Adipose tissue (tissue), 3 donors: ENCODE results near the gene STH. TPM values are rescaled to one million over a fixed set of nuclear protein-coding genes. Genes with fewer than 3 reads are reported as not detected.

Experiments used
- H3K27ac ChIP-seq: one replicate; pipeline ENCODE4 v1.5.1; 2013; ENCODE audit warnings: low read depth, low read length
- WGBS, 3 donors: extraction: QIAGEN DNeasy Blood & Tissue Kit; methylation state at CpG; one replicate each; pipeline ENCODE4 v1.1.7; 2013; 5-methylcytosine and 5-hydroxymethylcytosine counted together
- polyA plus RNA-seq, 3 donors: library from polyadenylated mRNA; stranded (reverse); fragments of 200-250 nt; gene quantifications; one replicate each; pipeline ENCODE4 v1.2.3, GENCODE V29; 2013
- donor health status: healthy with polysubstance abuse.
- donor health status: Bipolar disorder and iron deficiency.
- donor health status: healthy.

STH gene
- polyA plus RNA-seq, 3 donors = not detected

DNA sequence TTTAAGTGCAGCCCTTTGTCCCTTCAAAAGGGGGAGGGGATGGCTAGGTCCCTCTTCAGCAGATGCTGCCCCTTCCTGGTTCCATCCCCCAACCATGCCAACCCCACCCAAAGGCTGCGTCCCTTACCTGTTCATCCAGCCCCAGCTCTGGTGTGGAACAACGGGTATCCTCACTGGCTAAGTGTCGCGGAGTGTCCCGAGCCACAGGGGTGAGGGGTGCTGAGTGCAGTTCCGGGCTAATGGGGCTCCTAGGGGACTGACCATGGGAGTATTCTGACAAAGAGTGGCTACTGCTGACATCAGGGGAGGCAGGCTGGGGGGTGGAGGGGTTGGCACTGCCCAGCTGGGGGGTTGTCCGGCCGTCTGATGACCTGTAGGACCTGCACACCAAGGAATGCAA is 32.9 kb downstream of the STH start:
- H3K27ac ChIP-seq = no peak overlapping the region
- 80 to 91% (median 85%) methylated on average over 8 of the region's 8 CpGs for WGBS, 3 donors

DNA sequence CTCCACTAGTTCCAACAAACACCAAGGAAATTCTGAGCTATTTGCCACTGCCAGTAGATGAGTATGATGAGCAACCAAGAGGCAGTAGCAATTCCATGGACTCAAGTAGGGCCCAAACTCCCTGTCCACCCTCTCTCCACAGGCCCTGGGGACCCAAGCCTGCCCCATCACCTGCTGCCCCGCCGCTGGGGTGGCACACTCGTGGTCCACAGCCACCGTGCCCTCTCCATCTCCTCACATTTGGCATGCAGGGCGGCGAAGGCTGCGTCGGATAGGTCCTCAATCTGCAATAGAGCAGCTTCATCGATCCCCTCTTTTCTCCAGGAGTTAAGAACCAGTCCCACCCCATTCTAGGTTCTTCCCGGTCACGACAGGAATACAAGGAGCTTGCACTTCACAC is 33.9 kb downstream of the STH start:
- 92 to 96% (median 95%) methylated on average over 11 of the region's 11 CpGs for WGBS, 3 donors

GRCh38 chr17:46033392-46033791 is 34.3 kb downstream of the STH start:
- WGBS, 3 donors = 47 to 98% (median 93%) methylated on average over 3 of the region's 3 CpGs
- H3K27ac ChIP-seq = no peak overlapping the region

More for the DNA sequence above, 33.9 kb downstream of the STH start:
- H3K27ac ChIP-seq = no peak overlapping the region

DNA sequence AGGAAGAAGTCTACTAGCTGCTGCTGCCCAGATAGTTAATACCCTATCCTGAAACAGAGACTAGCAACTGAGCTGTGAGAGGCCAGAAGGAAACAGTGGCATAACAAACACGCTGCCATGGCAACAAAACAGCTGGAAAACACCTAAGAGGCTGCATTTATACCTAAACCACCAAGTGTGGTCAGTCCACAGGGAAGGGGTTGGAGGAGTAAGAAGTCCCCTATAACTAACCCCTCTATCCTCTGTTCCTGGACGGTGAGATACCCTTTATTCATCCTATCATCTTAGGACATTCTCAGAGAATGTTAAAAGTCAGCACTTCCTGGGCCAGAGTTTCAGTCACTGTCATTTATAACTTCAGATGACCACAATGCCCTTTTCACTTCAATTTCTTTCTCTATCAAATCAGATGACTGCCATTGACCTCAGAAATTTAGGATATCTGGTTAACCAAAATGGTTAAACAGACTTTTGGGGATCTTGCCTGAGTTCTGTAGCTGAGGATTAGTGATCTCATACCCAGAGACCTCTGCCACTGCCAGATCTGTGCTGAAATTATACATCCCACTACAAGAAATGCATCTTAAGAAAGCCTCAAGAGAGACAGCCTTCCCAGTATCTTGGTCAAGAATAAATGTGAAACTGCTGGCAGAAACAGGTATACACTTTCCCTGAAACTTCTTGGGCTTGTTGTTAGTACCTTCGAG is 36.2 kb downstream of the STH start:
- H3K27ac ChIP-seq = no peak overlapping the region
- 65 to 88% (median 87%) methylated on average over 3 of the region's 3 CpGs for WGBS, 3 donors

- 93 to 97% (median 95%) methylated on average over 6 of the region's 6 CpGs for WGBS, 3 donors
These were observed 37.4 kb downstream of the STH start for GRCh38 chr17:46036491-46036890.

GRCh38 chr17:46037722-46038255 is 38.7 kb downstream of the STH start:
- 63 to 85% (median 84%) methylated on average over 4 of the region's 4 CpGs for WGBS, 3 donors
- H3K27ac ChIP-seq = no peak overlapping the region

More at GRCh38 chr17:46036491-46036890, 37.4 kb downstream of the STH start:
- no peak overlapping the region for H3K27ac ChIP-seq

GRCh38 chr17:46038414-46038813 is 39.4 kb downstream of the STH start:
- no peak overlapping the region for H3K27ac ChIP-seq
- WGBS, 3 donors = 95 to 96% (median 96%) methylated on average over 6 of the region's 6 CpGs

DNA sequence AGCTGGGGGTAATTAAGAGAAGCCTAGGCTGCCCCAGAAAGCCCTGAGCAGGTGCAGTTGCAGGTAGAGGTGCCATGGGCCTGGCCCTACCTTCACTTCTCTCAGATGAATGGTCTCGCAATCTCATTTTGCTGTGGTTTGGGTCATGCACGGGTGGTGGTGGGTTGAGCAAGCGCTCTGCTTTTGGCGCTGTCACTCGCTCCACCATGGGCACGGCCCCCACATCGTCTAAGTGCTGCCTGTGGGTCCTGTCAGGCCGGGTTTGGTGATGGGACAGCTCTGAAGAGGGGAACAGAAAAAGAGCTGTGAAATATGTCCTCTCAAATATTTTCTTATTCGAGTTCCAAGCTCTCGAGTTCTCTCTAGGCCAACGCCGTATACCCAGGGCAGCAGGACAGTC is 39.9 kb downstream of the STH start:
- H3K27ac ChIP-seq = no peak overlapping the region
- WGBS, 3 donors = 86 to 96% (median 87%) methylated on average over 12 of the region's 12 CpGs

- no peak overlapping the region for H3K27ac ChIP-seq
- WGBS, 3 donors = 32 to 75% (median 72%) methylated on average over 5 of the region's 5 CpGs
These were observed 40.6 kb downstream of the STH start for GRCh38 chr17:46039592-46040186.

DNA sequence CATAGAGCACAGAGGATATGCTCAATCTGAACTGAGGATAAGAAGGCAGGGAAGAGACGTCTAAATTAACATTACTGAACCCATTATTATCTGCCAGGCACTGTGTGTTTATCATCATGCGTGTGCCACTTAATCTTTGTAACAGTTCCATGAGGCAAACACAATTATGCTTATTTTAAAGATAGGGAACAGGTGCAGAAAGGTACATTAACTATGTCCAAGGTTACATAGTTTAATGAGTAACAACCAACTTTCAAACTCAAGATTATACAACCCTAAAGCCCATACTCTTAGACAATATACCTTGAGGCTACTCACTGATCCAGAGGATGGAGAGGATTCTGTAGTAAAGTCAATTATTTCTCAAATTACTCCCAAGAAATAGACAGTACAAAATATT is 43.2 kb downstream of the STH start:
- WGBS, 3 donors = 29 to 93% (median 85%) methylated on average over 2 of the region's 2 CpGs
- H3K27ac ChIP-seq = no peak overlapping the region

DNA sequence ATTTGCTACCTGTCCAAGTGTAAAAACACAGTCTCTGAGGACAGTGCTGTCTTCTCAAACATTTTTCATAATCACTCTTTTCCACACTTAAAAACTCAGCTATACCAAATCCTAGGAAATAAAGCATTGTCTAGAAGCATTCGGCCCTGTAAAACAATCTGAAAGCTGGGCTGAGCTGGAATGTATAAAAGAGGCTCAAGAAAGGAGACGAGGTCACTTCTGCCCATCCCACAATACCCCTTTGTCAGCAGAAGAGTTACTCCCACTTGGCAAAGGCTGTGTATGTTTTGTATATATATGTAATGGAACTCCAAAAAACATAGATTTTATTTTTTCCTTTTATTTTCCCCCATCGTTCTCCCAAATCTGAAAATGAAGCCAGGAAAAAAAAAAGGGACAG is 43.9 kb downstream of the STH start:
- 30 to 71% (median 66%) methylated on average over 3 of the region's 3 CpGs for WGBS, 3 donors
- H3K27ac ChIP-seq = no peak overlapping the region

DNA sequence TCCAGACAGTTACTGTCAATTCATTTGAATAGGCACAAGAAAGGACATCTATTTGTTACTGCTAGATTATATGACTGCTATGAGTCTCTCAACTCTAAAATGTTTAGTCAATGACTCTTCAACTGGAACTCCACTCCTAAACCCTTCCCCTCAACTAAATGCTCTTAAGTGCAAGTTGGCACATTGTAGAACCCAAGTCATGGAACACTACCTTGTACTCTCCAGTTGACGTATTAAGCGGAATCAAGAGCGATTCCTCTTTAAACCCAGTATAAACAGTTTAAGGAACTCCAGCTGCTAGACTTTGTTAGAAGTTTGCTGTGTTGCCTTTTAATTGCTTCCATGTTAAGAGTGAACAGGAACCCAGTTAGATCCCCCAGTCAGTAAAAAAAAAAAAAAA is 44.6 kb downstream of the STH start:
- no peak overlapping the region for H3K27ac ChIP-seq
- WGBS, 3 donors = 82 to 93% (median 91%) methylated on average over 3 of the region's 3 CpGs

DNA sequence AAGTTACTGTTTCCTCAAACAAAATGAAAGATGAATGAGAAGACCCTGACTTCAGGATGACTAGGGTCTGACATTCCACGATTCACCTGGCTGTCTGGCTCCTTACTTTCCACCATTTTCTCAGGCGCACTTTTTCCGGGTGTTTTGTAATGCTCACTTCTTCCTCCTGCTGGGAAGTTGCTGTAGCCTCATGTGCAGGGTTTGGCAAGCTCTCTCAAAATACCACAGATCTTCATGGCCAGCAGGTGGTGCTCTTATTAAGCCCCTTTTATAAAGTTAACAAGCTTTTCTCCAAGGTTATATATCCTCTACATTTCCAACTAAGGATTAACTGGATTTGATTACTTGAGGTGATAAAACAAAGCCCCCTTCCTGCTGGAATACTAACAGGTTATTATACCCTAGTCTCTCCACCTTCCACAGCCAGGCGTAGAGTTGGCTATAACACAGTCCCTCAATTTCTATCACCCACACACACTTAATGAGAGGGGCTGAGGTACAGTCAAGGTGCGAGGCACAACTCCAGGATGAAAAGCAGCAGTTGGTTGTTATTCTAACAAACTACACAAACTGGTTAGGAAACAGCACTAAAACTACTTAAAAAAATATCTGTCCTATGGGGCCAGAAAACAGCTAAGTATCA is 45.4 kb downstream of the STH start:
- no peak overlapping the region for H3K27ac ChIP-seq
- whole genome bisulfite sequencing, 3 donors = 37 to 39% (median 37%) methylated on average over 5 of the region's 5 CpGs

DNA sequence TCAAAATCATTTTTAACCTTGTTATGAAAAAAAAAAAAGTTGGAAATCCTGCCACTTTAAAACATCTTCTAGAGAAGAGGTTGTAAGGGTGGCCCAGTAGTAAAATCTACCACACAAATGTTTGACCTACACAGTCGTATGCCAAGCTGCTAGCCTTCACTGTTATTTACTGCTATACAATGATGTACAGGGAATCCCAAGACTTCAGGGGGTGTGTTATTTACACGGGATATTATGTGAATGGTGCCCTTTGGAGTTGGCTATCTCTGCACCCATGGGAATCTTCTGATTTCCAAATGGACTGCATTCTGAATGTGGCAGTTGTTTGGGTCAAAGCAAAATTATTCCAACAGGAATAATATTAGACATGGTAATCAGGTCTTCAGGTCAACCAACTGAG is 45.9 kb downstream of the STH start:
- WGBS, 3 donors = 35 to 80% (median 56%) methylated on average over 2 of the region's 2 CpGs
- H3K27ac ChIP-seq = no peak overlapping the region

GRCh38 chr17:46045639-46046038 is 46.6 kb downstream of the STH start:
- H3K27ac ChIP-seq = no peak overlapping the region
- 77 to 86% (median 83%) methylated on average over 3 of the region's 3 CpGs for WGBS, 3 donors

GRCh38 chr17:46046957-46047356 is 47.9 kb downstream of the STH start:
- WGBS, 3 donors = 26 to 28% (median 27%) methylated on average over 1 of the region's 1 CpG
- no peak overlapping the region for H3K27ac ChIP-seq

GRCh38 chr17:46047398-46047797 is 48.3 kb downstream of the STH start:
- no peak overlapping the region for H3K27ac ChIP-seq

DNA sequence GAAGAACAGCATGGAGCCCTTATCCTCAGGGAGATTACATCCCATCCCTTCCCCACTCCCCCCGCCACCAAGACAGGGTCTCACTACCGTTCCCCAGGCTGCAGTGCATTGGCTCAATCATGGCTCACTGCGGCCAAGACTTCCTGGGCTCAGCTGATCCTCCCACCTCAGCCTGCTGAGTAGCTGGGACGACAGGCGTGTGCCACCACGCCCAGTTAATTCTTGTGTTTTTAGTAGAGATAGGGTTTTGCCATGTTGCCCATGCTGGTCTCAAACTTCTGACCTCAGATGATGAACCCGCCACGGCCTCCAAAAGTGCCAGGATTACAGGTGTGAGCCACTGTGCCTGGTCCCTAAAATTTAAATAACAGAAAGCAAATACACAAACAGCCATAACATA is 48.8 kb downstream of the STH start:
- H3K27ac ChIP-seq = no peak overlapping the region
- WGBS, 3 donors = 86 to 93% (median 90%) methylated on average over 8 of the region's 8 CpGs

More at GRCh38 chr17:46047398-46047797, 48.3 kb downstream of the STH start:
- WGBS, 3 donors = 96 to 99% (median 96%) methylated on average over 5 of the region's 5 CpGs
